Islet precursor cell (in vitro differentiated cells): ENCODE data around the gene SPOCK3.
A peak's percentile ranks its signal among the peaks of the same experiment; 100 is the strongest.
"Not testable (repeated sequence)": the region's sequence is repeated elsewhere in the genome, so short reads cannot be mapped to it uniquely, and the experiment has no call there.

Experiments
- DNase-seq: peaks from one replicate; pipeline ENCODE4 v3.0.0-alpha.2; 2018

SPOCK3 gene

DNA sequence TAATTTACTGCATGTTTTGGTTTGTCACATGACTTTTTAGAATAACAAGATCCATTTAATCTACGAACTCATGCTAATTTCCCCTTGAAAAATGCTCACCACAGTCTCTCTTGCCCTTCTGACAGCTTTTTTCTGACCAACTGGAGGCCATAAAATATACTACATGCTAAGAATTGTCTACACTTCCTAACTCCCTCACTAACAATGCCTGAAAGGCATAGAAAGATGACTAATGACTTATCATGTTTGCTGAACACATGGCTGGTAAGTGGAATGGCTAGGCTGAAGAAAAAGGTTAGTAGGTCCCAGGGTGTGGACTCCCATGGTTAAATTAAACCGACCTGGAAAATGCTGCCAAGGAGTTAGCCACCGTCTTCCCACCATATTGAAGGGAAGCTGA lies 309.9 kb downstream of the SPOCK3 start:
- no peak for DNase-seq

- no peak for DNase-seq
Observed at GRCh38 chr4:166913926-166914325, 320.4 kb downstream of the SPOCK3 start.

- no peak for DNase-seq
Observed at GRCh38 chr4:166903408-166903807, 330.9 kb downstream of the SPOCK3 start.

- DNase-seq, result no peak
Observed at GRCh38 chr4:166902941-166903340, 331.4 kb downstream of the SPOCK3 start.

GRCh38 chr4:166896254-166896653 lies 338.0 kb downstream of the SPOCK3 start:
- peak; percentile 60 for DNase-seq

DNA sequence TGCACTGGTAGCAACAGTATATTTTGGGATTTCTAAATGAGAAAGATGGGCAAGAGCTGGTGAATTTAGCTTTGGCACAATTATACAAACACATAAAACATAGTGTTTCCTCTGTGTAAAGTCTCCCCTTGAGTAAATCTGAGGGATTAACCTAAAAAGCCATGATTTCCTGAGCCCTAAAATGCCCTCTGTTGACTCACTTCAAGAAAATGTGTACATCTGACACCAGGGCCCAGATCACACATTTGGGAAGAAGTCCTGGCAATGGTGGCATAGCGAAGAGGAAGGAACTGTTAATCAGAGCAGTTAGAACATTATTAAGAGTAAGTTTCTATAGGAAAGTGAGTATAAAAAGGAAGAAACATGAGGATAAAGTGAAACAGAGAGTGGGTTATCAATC lies 338.5 kb downstream of the SPOCK3 start:
- no peak for DNase-seq

DNA sequence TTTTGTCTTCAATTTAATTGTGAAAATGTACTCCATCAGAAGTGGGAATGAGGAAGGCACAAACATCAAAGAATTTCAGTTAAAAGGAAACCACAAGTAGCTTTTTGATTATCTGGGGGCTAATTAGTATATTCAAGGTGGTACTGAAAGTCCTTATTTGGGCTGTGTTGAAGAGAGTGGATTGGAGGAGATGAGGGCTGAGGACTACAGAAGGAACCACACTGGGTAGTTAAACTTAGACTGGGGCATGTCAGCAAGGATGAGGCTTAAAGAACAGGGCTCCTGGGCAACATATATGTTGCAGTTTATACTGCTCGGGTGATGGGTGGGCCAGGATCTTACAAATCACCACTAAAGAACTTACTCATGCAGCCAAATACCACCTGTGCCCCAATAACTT lies 346.8 kb downstream of the SPOCK3 start:
- no peak for DNase-seq

DNA sequence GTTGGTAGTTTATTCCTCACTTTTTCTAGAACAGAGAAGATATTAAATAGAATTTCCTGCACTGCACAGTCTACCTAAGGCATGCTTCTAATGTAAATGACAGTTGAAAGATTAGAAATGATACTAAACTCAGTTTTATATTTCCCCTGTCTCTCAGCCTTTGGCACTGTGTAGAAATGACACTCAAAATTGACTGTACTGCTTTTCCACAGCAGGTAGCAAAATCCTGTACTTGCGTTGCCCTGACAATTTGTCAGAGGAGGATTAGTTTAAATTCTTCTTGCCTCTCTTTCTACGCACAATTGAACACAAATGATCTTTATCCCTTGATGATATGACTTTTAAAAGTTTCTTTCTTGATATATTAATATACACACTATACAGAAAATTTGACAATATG lies 347.6 kb downstream of the SPOCK3 start:
- no peak for DNase-seq

DNA sequence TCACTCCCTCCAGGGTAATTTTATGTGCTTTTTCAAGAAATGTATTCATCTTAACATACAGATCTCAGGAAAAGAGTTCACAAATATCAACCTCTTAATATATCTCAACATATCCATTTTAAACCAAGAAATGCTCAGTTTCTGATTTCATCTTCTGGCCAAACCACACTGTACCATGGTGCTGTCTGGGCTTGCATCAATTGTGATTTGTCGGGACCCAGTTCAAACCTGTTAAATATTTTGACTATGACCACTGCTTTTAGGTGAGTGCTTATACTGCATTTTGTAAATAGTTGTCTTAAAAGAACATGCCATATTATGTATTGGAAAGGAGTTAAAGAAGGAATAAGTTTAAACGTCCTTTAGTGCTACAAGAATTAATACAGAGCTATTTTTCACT lies 352.1 kb downstream of the SPOCK3 start:
- DNase-seq, result no peak

GRCh38 chr4:166875821-166876220 lies 358.5 kb downstream of the SPOCK3 start:
- DNase-seq, result no peak

GRCh38 chr4:166862032-166862431 lies 372.3 kb downstream of the SPOCK3 start:
- DNase-seq, result no peak

DNA sequence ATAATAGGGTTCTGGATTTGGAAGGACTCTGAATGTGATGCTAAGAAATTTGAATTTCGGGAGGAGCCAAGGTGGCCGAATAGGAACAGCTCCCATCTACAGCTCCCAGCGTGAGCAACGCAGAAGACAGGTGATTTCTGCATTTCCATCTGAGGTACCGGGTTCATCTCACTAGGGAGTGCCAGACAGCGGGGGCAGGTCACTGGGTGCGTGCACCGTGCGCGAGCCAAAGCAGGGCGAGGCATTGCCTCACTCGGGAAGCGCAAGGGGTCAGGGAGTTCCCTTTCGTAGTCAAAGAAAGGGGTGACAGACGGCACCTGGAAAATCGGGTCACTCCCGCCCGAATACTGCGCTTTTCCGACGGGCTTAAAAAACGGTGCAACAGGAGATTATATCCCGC lies 383.9 kb downstream of the SPOCK3 start:
- not testable (repeated sequence) for DNase-seq

GRCh38 chr4:166846939-166847338 lies 387.4 kb downstream of the SPOCK3 start:
- DNase-seq, result no peak

DNA sequence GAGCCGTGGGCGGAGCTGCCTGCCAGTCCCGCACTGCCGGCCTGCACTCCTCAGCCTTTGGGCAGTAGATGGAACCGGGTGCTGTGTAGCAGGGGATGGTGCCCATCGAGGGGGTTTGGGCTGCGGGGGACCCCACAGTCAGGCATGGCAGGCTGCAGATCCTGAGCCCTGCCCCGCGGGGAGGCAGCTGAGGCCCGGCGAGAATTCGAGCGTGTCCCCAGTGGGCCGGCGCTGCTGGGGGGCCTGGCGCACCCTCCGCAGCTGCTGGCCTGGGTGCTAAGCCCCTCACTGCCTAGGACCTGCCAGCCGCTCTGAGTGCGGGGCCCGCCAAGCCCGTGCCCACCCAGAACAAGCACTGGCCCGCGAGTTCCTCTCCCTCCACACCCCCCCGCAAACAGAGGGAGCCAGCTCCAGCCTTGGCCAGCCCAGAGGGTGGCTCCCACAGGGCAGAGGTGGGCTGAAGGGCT lies 391.5 kb downstream of the SPOCK3 start:
- DNase-seq, result no peak

DNA sequence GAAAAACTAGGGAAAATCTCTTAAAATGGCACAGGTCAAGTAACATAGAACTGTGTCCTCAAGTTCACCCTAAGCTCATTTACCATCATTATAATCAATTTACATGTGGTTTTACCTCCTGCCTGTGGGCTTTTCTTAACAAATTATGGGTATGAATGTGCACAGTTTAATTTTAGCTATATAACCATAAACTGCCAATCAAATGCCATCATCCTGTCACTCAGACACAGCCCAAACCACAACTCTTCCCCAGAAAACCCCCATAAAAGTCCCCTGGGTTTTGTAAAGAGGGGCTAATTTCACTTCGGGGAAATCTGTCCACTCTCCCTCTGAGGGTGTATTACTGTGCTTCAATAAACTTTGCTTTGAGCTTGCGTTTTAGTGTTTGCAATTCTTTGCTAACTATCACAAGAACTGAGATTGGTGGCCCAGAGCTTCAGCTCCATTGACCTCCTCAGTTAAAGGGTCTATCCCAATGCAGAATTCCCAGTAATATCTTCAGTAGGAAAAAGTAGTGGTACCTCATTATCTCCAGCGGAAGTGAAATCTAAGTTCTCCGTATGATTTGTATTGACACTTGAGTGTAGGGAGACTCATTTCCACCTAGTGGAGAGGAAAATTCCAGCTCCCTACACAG lies 394.6 kb downstream of the SPOCK3 start:
- no peak for DNase-seq

DNA sequence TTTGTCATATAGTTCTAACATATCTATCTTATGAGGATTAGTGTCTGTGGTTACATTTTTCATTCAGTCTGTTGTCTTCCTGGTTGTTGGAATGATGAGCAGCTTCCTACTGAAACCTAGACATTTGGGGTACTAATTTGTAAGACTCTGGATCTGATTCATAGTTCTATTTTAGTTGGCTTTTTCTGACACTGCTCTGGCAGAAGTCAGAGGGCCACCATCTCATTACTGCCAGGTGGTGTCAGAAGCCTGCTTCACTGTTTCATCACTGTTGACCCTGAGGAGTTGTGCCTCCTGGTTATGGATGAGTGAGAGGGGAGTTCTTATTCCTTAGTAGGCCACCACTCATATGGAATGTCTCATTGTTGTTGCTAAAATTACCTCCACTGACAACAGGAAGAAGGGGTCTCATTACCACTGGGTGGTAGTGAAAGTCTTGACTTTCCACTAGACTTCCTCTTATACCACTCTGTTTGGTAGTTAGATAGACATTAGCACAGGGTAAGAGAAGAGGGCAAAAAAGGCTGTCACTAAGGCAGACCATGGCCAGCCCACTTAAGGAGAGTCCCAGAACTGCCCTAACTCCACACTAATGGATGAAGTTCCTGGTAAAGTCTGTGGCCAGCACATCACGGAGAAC lies 395.2 kb downstream of the SPOCK3 start:
- DNase-seq, result no peak

DNA sequence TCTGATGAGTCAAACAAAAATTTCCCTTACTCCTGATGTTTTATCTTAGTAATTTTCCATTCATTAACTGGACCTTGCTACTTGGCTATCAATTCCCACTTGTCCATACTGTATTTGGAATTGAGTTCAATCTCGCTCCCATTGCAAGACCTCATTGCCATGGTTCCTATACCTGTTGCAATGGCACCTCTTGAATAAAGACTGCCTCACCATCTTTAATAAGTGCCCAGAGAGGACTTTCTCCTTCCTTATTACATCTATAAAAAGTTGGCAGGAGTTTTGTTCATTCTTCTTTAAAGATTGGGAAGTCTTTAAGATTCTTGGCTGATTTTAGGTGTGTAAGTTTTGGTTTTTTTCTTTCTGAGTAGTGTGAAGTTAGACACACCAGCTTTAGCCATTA lies 397.4 kb downstream of the SPOCK3 start:
- no peak for DNase-seq

DNA sequence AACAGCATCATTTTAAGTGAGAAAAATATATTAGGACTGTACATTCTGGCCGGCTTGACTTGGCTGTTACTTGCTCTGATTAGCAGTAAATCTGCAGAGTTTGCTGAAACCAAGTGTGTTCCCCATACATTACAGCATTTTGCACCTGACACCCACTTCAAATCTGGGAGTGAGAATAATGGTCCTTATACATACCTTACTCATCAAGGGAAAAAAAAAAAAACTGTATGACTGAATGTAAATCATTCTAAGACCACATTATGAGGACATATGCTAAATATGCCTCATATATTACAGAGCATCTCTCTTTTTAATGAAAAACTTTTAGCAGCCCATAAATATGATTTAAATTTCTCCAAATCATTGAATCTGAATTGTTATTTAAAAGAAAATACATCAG lies 406.7 kb downstream of the SPOCK3 start:
- DNase-seq, result no peak

GRCh38 chr4:166827167-166827566 lies 407.1 kb downstream of the SPOCK3 start:
- DNase-seq, result no peak

DNA sequence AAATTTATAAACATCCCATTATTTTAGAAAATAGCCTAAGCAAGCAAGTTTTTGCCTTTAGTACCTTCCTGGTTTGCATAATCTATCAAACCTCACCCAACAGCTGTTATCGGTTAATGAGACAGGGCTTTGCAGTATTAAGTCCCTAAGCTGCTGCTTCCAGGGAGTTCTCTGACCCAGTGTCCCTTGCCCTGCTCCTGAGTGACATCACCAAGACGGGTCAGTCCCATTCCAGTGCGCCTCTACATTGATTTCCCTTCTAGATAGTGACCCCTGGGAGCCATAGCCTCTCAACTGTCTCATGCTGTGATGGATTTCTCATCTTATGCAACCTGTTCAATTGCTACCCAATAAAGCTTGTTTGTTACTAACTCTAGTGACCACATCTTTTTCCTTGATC lies 410.4 kb downstream of the SPOCK3 start:
- DNase-seq, result no peak

- DNase-seq, result no peak
Observed at GRCh38 chr4:166823126-166823525, 411.2 kb downstream of the SPOCK3 start.

DNA sequence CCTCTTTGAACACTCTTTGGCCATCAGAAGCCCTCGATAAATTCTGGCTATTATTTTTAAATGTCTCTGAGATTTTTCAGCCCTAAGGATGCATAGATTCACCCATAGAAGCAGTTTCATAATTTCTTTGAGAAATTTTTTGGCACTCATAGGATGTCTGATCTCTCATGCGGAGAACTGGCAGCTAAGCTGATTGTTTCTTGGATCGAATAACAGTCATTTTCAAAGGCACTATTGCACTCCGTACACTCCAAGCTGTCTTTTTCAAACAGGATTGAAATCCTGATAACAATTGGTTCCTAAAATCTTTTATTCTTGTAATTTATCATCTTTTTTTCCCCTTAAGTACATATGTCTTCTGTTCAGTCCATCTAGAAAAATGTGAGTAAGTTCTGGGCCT lies 411.9 kb downstream of the SPOCK3 start:
- no peak for DNase-seq

DNA sequence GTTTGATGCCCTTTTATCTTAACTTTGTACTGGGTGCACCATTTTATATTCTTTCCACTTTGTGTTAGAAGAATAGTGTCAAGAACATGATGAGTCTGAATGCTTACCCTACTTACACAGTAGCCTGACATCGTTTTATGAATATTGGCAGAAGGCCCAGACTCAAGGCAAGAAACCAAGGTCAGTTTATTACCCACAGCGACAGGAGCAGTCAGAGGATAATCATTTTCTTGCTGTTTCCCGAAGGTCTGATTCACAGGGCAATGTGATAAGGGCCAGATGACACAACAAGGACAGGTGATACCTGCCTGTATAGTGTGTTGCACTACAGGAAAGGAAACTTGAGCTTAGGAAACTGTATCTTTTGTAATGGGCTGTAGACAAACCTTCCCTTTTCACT lies 417.4 kb downstream of the SPOCK3 start:
- DNase-seq, result no peak

GRCh38 chr4:166808380-166808779 lies 425.9 kb downstream of the SPOCK3 start:
- no peak for DNase-seq

GRCh38 chr4:166802346-166802745 lies 431.9 kb downstream of the SPOCK3 start:
- no peak for DNase-seq
